Measurements from ENCODE around the gene TMEM121B.

TMEM121B gene

DNA sequence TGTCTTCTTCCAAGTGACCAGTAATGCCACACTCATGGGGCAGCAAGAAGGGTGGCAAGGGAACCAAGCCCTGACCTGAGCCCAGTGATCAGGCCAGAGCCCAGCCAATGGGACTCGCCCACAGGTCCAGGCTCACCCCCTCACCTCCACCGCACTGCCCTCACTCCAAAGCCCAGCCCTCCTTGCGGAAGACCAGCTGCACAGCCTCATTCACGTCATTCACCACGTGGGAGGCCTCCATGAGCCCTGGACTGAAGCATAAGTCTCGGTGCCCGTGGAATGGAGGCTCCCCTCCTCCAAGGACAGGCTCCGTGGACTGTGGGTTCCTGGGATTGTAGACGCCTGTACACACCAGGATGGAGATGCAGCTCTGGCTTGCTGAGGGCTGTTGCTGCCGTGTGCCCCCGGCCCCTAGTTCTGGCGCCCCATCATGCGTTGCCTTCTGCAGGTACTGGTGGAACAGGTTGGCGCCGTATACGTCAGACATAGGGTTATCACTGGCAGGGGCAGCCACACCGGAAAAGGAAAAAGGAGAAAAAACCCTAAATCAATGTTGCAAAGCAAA is 16.8 kb upstream of the TMEM121B start:
- no peaks in the 10 kb centered on the region for H3K27me3 ChIP-seq (ENCODE audit: low read depth, low read length)
- H3K4me3 ChIP-seq (ENCODE audit: low read depth in 1 of 2, low read length in 2 of 2) = no peak overlapping the region
- no peaks in the 10 kb centered on the region for H3K9me3 ChIP-seq (ENCODE audit: control insufficient read depth in 1 of 2, low read length in 2 of 2)
- no peaks in the 10 kb centered on the region for H3K4me1 ChIP-seq (ENCODE audit: control insufficient read depth in 1 of 2, insufficient read depth in 2 of 2, low read length in 2 of 2)
- peaks cover 34 to 49% of the 10 kb centered on the region in 2 donors for H3K36me3 ChIP-seq (ENCODE audit: control insufficient read depth in 1 of 2, insufficient read depth in 2 of 2, low read length in 2 of 2)
- H3K27ac ChIP-seq (ENCODE audit: low read length) = no peak overlapping the region

DNA sequence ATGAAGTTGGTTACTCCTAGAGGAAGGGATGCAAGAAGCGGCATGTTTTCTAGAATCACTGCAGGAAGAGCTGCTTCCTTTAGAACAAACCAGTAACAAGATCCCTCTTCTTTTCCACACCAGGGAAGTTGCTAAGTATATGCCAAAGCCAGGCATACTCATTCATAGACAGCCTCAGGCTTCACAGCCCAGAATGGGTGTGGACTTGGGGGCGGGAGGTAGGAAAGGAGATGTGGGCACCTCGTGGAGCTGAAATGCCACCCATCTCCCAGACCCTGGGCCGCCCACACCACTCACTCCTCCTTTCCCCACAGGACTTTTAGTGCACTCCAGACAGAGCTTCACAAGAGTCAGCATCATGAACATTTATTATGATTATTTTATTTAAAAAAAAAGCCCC is 16.0 kb upstream of the TMEM121B start:
- H3K4me1 ChIP-seq (ENCODE audit: control insufficient read depth in 1 of 2, insufficient read depth in 2 of 2, low read length in 2 of 2) = no peaks in the 10 kb centered on the region
- H3K27me3 ChIP-seq (ENCODE audit: low read depth, low read length) = no peaks in the 10 kb centered on the region
- peaks cover 27 to 46% of the 10 kb centered on the region in 2 donors for H3K36me3 ChIP-seq (ENCODE audit: control insufficient read depth in 1 of 2, insufficient read depth in 2 of 2, low read length in 2 of 2)
- H3K27ac ChIP-seq (ENCODE audit: low read length) = no peak overlapping the region
- H3K4me3 ChIP-seq (ENCODE audit: low read depth in 1 of 2, low read length in 2 of 2) = no peak overlapping the region
- no peaks in the 10 kb centered on the region for H3K9me3 ChIP-seq (ENCODE audit: control insufficient read depth in 1 of 2, low read length in 2 of 2)

DNA sequence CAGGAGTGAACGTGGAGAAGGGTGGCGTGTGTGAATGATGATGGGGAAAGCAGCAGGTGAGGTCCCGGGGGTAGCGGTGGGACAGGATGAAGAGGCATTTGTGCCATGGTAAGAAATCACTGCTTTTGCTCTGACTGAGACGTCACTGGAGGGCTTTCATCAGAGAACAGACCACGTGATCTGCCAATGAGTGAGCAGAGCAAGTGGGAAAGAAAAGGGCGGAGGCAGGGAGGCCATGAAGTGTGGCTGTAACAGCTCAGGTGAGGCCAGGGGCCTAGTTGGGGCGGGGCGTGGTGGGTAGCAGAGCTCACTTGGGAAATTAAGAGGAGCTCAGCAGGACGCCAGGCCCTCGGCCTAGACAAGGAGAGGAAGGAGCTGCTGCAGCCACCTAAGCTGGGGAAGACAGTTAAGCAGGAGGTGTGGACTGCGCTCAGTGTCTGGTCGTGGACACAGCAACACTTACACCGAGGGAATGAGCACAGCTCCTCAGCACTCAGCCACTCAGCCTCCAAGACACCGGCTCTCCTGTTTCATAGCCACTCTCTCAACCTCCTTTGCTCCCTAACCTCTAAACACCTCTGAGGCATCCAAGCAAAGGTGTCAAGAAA is 14.1 kb upstream of the TMEM121B start:
- H3K36me3 ChIP-seq (ENCODE audit: control insufficient read depth in 1 of 2, insufficient read depth in 2 of 2, low read length in 2 of 2) = peaks cover 10 to 30% of the 10 kb centered on the region in 2 donors
- H3K27me3 ChIP-seq (ENCODE audit: low read depth, low read length) = no peaks in the 10 kb centered on the region
- H3K4me3 ChIP-seq (ENCODE audit: low read depth in 1 of 2, low read length in 2 of 2) = no peak overlapping the region
- no peaks in the 10 kb centered on the region for H3K4me1 ChIP-seq (ENCODE audit: control insufficient read depth in 1 of 2, insufficient read depth in 2 of 2, low read length in 2 of 2)
- no peak overlapping the region for H3K27ac ChIP-seq (ENCODE audit: low read length)
- H3K9me3 ChIP-seq (ENCODE audit: control insufficient read depth in 1 of 2, low read length in 2 of 2) = no peaks in the 10 kb centered on the region

DNA sequence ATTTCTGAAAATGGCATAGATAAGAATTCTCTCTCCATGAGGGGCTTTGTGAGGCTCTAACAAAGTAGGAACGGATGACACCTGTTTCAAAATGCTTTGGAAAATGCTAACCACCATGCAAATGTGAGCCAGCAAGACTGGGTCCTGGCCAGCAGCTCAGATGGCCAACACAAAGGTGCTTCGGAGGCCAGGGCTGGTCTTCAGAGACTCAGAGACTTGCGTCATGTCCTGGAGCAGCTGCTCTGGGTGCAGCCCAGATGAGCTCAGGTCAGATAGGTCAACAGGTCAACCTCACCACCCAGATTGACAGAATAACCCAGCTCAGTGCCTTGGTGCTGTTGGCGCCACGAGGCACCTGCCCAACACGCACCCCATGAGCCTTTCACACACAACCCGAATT is 12.0 kb upstream of the TMEM121B start:
- no peak overlapping the region for H3K27ac ChIP-seq (ENCODE audit: low read length)
- peaks cover 0 to 12% of the 10 kb centered on the region in 2 donors for H3K36me3 ChIP-seq (ENCODE audit: control insufficient read depth in 1 of 2, insufficient read depth in 2 of 2, low read length in 2 of 2)
- no peaks in the 10 kb centered on the region for H3K4me1 ChIP-seq (ENCODE audit: control insufficient read depth in 1 of 2, insufficient read depth in 2 of 2, low read length in 2 of 2)

DNA sequence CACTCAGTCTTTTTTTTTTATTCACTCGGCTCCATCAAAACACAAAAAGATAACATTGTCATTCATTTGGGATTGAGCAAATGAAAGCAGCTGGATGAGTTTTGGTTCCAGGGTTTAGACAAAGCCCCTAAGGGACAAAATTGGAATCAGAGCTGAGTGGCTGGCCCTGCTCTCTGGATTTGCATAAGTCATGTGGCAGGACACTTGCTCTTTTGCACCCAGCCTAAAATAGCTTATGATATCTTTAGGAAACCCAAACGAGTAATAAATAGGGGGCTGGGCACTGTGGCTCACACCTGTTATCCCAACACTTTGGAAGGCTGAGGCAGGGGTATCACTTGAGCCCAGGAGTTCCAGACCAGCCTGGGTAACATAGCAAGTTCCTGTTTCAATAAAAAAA is 11.0 kb upstream of the TMEM121B start:
- Histone ChIP-seq H3K27ac (ENCODE audit: low read length) (no peak overlapping the region), H3K36me3 (ENCODE audit: control insufficient read depth in 1 of 2, insufficient read depth in 2 of 2, low read length in 2 of 2) (peaks cover 0 to 2% of the 10 kb centered on the region in 2 donors), H3K9me3 (ENCODE audit: control insufficient read depth in 1 of 2, low read length in 2 of 2) (no peaks in the 10 kb centered on the region), H3K4me3 (ENCODE audit: low read depth in 1 of 2, low read length in 2 of 2) (no peak overlapping the region), H3K27me3 (ENCODE audit: low read depth, low read length) (no peaks in the 10 kb centered on the region), H3K4me1 (ENCODE audit: control insufficient read depth in 1 of 2, insufficient read depth in 2 of 2, low read length in 2 of 2) (no peaks in the 10 kb centered on the region)

More for the DNA sequence above, 12.0 kb upstream of the TMEM121B start:
- H3K9me3 ChIP-seq (ENCODE audit: control insufficient read depth in 1 of 2, low read length in 2 of 2) = no peaks in the 10 kb centered on the region
- H3K4me3 ChIP-seq (ENCODE audit: low read depth in 1 of 2, low read length in 2 of 2) = no peak overlapping the region
- no peaks in the 10 kb centered on the region for H3K27me3 ChIP-seq (ENCODE audit: low read depth, low read length)

DNA sequence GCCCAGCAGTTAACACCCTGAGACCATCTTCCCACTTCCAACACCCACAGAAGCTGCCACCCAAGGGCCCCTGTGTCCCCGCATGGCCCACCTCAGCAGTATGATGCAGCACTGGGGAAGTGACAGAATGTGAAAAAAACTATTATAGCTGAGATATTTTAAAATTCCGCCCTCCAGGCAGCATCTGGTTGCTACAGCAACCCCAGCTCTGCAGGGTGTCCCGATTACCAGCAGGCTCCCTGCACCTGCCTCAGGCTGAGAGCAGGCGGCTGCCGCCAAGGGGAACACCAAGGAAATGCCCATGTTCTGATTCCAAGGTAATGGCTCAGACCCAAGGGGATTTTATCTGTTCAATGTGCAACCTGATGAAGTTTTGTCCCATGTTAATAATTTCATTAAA is 10.5 kb upstream of the TMEM121B start:
- Histone ChIP-seq H3K27me3 (ENCODE audit: low read depth, low read length) (no peaks in the 10 kb centered on the region), H3K4me1 (ENCODE audit: control insufficient read depth in 1 of 2, insufficient read depth in 2 of 2, low read length in 2 of 2) (no peaks in the 10 kb centered on the region), H3K27ac (ENCODE audit: low read length) (no peak overlapping the region), H3K36me3 (ENCODE audit: control insufficient read depth in 1 of 2, insufficient read depth in 2 of 2, low read length in 2 of 2) (no peaks in the 10 kb centered on the region), H3K9me3 (ENCODE audit: control insufficient read depth in 1 of 2, low read length in 2 of 2) (no peaks in the 10 kb centered on the region), H3K4me3 (ENCODE audit: low read depth in 1 of 2, low read length in 2 of 2) (no peak overlapping the region)

DNA sequence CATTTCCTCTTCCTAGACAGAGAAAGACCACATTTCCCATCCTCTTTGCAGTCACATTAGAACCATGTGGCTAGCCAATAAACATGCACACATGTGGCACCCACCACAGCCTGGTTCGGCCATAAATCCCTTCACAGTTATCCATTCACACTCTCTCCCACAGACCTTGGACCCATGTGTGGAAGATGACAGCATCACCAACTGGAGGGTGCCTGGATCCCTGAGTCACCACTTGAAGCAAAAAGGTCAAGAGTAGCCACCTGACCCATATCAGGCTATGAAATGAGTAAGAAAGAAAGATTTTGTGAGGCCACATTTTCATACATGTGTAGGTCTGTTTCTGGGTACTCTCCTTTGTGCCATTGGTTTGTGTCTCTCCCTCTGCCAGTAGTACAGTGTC is 9.0 kb upstream of the TMEM121B start:
- no peaks in the 10 kb centered on the region for H3K27me3 ChIP-seq (ENCODE audit: low read depth, low read length)
- no peaks in the 10 kb centered on the region for H3K9me3 ChIP-seq (ENCODE audit: control insufficient read depth in 1 of 2, low read length in 2 of 2)
- no peak overlapping the region for H3K4me3 ChIP-seq (ENCODE audit: low read depth in 1 of 2, low read length in 2 of 2)
- H3K27ac ChIP-seq (ENCODE audit: low read length) = no peak overlapping the region
- H3K4me1 ChIP-seq (ENCODE audit: control insufficient read depth in 1 of 2, insufficient read depth in 2 of 2, low read length in 2 of 2) = no peaks in the 10 kb centered on the region
- no peaks in the 10 kb centered on the region for H3K36me3 ChIP-seq (ENCODE audit: control insufficient read depth in 1 of 2, insufficient read depth in 2 of 2, low read length in 2 of 2)

DNA sequence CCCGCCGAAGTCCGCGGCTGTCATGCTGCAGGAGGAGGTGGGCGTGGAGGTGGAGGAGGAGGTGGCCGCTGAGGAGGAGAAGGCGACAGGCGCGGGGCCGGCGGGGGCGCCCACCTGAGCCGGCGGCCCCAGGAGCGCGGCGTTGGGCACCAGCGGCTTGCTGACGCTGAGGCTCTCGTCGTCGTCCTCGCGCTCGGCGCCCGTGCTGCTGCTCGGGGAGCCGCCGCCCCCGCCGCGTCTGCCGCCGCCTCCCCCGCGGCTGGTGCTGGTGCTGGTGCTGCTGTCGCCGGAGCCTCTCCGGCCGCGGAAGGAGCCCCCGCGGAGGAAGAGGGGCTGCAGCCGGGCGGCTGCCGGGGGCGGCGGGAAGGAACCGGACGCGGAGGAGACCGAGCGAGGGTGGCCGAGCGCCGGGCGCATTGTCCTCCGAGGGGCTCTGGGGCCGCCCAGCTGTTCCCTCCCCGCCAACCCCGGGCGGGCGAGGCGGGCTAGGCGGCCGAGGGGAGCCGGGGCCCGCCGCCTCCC is 388 bp downstream of the TMEM121B start:
- Histone ChIP-seq H3K27ac (ENCODE audit: low read length) (no peak overlapping the region), H3K4me3 (ENCODE audit: low read depth in 1 of 2, low read length in 2 of 2) (peak overlapping the region in 1 of 2 donors; percentile 69), H3K4me1 (ENCODE audit: control insufficient read depth in 1 of 2, insufficient read depth in 2 of 2, low read length in 2 of 2) (peaks cover 0 to 15% of the 10 kb centered on the region in 2 donors), H3K9me3 (ENCODE audit: control insufficient read depth in 1 of 2, low read length in 2 of 2) (no peaks in the 10 kb centered on the region), H3K36me3 (ENCODE audit: control insufficient read depth in 1 of 2, insufficient read depth in 2 of 2, low read length in 2 of 2) (no peaks in the 10 kb centered on the region), H3K27me3 (ENCODE audit: low read depth, low read length) (peaks cover 12% of the 10 kb centered on the region)

DNA sequence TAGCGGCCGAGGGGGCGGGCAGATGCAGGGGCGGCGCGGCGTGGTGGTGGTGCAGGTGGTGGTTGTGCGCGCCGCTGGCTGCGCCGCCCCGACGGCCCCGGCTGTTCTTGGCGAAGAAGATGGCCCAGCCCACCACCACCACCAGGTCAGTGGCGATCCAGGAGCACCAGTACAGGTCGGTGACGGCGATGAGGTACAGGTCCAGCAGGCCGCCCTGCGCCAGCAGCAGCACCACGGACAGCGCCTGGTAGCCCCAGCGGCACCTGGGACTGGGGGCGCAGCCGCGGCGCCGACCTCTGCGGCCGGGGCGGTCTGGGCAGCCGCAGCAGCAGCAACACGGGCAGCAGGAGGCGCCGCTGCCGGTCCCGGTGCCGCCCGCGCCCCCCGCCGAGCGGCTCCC is 879 bp downstream of the TMEM121B start:
- peaks cover 12% of the 10 kb centered on the region for H3K27me3 ChIP-seq (ENCODE audit: low read depth, low read length)
- no peaks in the 10 kb centered on the region for H3K36me3 ChIP-seq (ENCODE audit: control insufficient read depth in 1 of 2, insufficient read depth in 2 of 2, low read length in 2 of 2)
- no peak overlapping the region for H3K27ac ChIP-seq (ENCODE audit: low read length)
- H3K9me3 ChIP-seq (ENCODE audit: control insufficient read depth in 1 of 2, low read length in 2 of 2) = no peaks in the 10 kb centered on the region
- peaks cover 0 to 15% of the 10 kb centered on the region in 2 donors for H3K4me1 ChIP-seq (ENCODE audit: control insufficient read depth in 1 of 2, insufficient read depth in 2 of 2, low read length in 2 of 2)
- H3K4me3 ChIP-seq (ENCODE audit: low read depth in 1 of 2, low read length in 2 of 2) = peak overlapping the region in 1 of 2 donors; percentile 69

DNA sequence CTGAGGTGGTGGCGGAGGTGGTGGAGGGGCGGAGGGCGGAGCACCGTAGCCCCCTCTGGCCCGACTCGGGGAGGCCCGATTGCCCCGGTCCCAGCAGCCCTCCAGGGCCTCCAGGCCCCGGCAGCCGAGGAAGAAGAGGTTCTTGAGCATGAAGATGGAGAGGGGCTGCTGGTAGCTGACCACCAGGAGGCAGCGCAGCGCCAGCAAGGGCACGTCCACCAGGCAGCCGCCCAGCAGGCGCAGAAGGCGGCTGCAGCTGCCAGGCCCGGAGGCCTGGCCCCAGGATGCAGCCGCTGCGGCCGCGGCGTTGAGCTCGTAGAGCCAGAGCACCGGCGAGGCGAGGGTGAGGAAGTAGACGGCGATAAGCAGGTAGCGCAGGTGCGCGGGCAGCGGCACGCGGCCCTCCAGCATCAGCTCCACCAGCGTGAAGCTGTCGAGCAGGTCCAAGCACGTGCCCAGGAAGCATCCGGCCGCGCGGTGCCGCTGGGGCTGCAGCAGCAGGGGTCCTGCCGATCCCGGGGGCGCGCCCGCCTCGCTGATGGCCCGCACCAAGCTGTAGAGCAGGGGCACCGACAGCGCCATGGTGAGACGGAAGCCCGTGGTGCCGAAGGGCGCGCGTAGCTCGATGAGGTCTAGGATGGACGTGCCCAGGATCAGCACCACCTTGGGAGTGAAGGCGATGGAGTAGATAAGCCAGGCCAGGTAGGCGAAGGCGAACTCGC is 1.5 kb downstream of the TMEM121B start:
- no peak overlapping the region for H3K4me3 ChIP-seq (ENCODE audit: low read depth in 1 of 2, low read length in 2 of 2)
- no peaks in the 10 kb centered on the region for H3K9me3 ChIP-seq (ENCODE audit: control insufficient read depth in 1 of 2, low read length in 2 of 2)
- no peaks in the 10 kb centered on the region for H3K36me3 ChIP-seq (ENCODE audit: control insufficient read depth in 1 of 2, insufficient read depth in 2 of 2, low read length in 2 of 2)
- no peak overlapping the region for H3K27ac ChIP-seq (ENCODE audit: low read length)
- peaks cover 0 to 15% of the 10 kb centered on the region in 2 donors for H3K4me1 ChIP-seq (ENCODE audit: control insufficient read depth in 1 of 2, insufficient read depth in 2 of 2, low read length in 2 of 2)
- peaks cover 12% of the 10 kb centered on the region for H3K27me3 ChIP-seq (ENCODE audit: low read depth, low read length)

DNA sequence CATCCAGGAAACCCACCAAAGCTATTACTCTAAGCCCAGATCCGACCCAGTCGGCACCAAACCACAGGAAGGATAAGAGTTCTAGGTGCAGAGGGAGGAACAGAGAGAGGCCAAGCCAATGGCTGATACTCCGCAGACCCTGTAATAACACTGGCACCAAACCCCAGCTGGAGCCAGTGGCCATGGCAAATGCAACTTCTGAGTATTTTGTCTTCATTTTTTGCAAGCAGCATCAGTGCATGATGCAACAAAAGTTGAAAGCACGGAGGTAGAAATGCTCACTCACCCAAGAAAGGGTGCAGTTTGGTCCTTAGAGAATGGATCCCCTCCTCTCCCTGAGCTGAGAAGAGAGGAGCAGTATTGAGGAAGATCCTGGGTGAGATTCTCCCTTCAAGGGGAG is 2.8 kb downstream of the TMEM121B start:
- Histone ChIP-seq H3K9me3 (ENCODE audit: control insufficient read depth in 1 of 2, low read length in 2 of 2) (no peaks in the 10 kb centered on the region), H3K27ac (ENCODE audit: low read length) (no peak overlapping the region), H3K4me3 (ENCODE audit: low read depth in 1 of 2, low read length in 2 of 2) (no peak overlapping the region), H3K4me1 (ENCODE audit: control insufficient read depth in 1 of 2, insufficient read depth in 2 of 2, low read length in 2 of 2) (peaks cover 0 to 15% of the 10 kb centered on the region in 2 donors), H3K36me3 (ENCODE audit: control insufficient read depth in 1 of 2, insufficient read depth in 2 of 2, low read length in 2 of 2) (no peaks in the 10 kb centered on the region), H3K27me3 (ENCODE audit: low read depth, low read length) (peaks cover 12% of the 10 kb centered on the region)
